ENCODE results near the gene PSIP1.
"Not testable (repeated sequence)": the region's sequence is repeated elsewhere in the genome, so short reads cannot be mapped to it uniquely, and the experiment has no call there.

The PSIP1 gene

GRCh38 chr9:15461056-15461455, 49.7 kb downstream of the PSIP1 start:
- no peak for TF ChIP-seq EZH2phosphoT487 (IDR thresholded peaks at IDR 0.05; ENCODE audit: borderline replicate concordance, low read length)
- no peak for TF ChIP-seq CTCF (IDR thresholded peaks at IDR 0.05; ENCODE audit: low read depth, low read length, poor library complexity, severe bottlenecking)
- Histone ChIP-seq H3K36me3 (ENCODE audit: control insufficient read depth, low read length) (peaks cover 85% of the 10 kb centered on the region), H3F3A (ENCODE audit: control insufficient read depth, insufficient read depth) (peaks cover 38% of the 10 kb centered on the region)

GRCh38 chr9:15453956-15454355, 56.8 kb downstream of the PSIP1 start:
- H3K4me3 ChIP-seq (ENCODE audit: low read length), result no peak overlapping the region
- no peaks in the 10 kb centered on the region for H3K27me3 ChIP-seq (ENCODE audit: control insufficient read depth, low read length)
- no peaks in the 10 kb centered on the region for H3K9me3 ChIP-seq (ENCODE audit: control insufficient read depth, insufficient read depth, low read length)
- no peaks in the 10 kb centered on the region for H3K79me2 ChIP-seq (ENCODE audit: control insufficient read depth, low read length)
- H3K4me2 ChIP-seq (ENCODE audit: low read length), result no peak overlapping the region
- H3K4me1 ChIP-seq (ENCODE audit: control insufficient read depth, low read length), result no peaks in the 10 kb centered on the region
- H3K9me2 ChIP-seq (replicated peaks; ENCODE audit: control insufficient read depth, low read length), result no peaks in the 10 kb centered on the region
- H3F3A ChIP-seq (ENCODE audit: control insufficient read depth, insufficient read depth), result peaks cover 10% of the 10 kb centered on the region
- no peak for TF ChIP-seq CTCF (IDR thresholded peaks at IDR 0.05; ENCODE audit: low read depth, low read length, poor library complexity, severe bottlenecking)
- TF ChIP-seq EZH2phosphoT487 (IDR thresholded peaks at IDR 0.05; ENCODE audit: borderline replicate concordance, low read length), result no peak
- H3K36me3 ChIP-seq (ENCODE audit: control insufficient read depth, low read length), result peaks cover 76% of the 10 kb centered on the region
- no peaks in the 10 kb centered on the region for H4K20me1 ChIP-seq (ENCODE audit: control insufficient read depth, insufficient read depth, low read depth, low read length)
- H3K27ac ChIP-seq (ENCODE audit: low read depth, low read length), result no peak overlapping the region

More at GRCh38 chr9:15461056-15461455, 49.7 kb downstream of the PSIP1 start:
- Histone ChIP-seq H3K4me2 (ENCODE audit: low read length) (no peak overlapping the region), H3K4me3 (ENCODE audit: low read length) (no peak overlapping the region), H3K79me2 (ENCODE audit: control insufficient read depth, low read length) (no peaks in the 10 kb centered on the region), H3K9me2 (replicated peaks; ENCODE audit: control insufficient read depth, low read length) (no peaks in the 10 kb centered on the region), H3K4me1 (ENCODE audit: control insufficient read depth, low read length) (no peaks in the 10 kb centered on the region), H4K20me1 (ENCODE audit: control insufficient read depth, insufficient read depth, low read depth, low read length) (0 out of 2 replicates have a peak, but pooled peaks cover 3% of the 10 kb centered on the region), H3K27ac (ENCODE audit: low read depth, low read length) (no peak overlapping the region), H3K9me3 (ENCODE audit: control insufficient read depth, insufficient read depth, low read length) (no peaks in the 10 kb centered on the region), H3K27me3 (ENCODE audit: control insufficient read depth, low read length) (no peaks in the 10 kb centered on the region)

- Histone ChIP-seq H3K4me1 (ENCODE audit: control insufficient read depth, low read length) (no peaks in the 10 kb centered on the region), H3K4me3 (ENCODE audit: low read length) (no peak overlapping the region), H3K9me3 (ENCODE audit: control insufficient read depth, insufficient read depth, low read length) (peaks cover 6% of the 10 kb centered on the region), H3K79me2 (ENCODE audit: control insufficient read depth, low read length) (peaks cover 14% of the 10 kb centered on the region), H3K27me3 (ENCODE audit: control insufficient read depth, low read length) (no peaks in the 10 kb centered on the region), H4K20me1 (ENCODE audit: control insufficient read depth, insufficient read depth, low read depth, low read length) (no peaks in the 10 kb centered on the region), H3F3A (ENCODE audit: control insufficient read depth, insufficient read depth) (no peaks in the 10 kb centered on the region), H3K36me3 (ENCODE audit: control insufficient read depth, low read length) (peaks cover 79% of the 10 kb centered on the region), H3K4me2 (ENCODE audit: low read length) (no peak overlapping the region), H3K9me2 (replicated peaks; ENCODE audit: control insufficient read depth, low read length) (no peaks in the 10 kb centered on the region), H3K27ac (ENCODE audit: low read depth, low read length) (no peak overlapping the region)
- TF ChIP-seq EZH2phosphoT487 (IDR thresholded peaks at IDR 0.05; ENCODE audit: borderline replicate concordance, low read length) (no peak), CTCF (IDR thresholded peaks at IDR 0.05; ENCODE audit: low read depth, low read length, poor library complexity, severe bottlenecking) (no peak)
Observed at GRCh38 chr9:15444141-15444540, 66.6 kb downstream of the PSIP1 start.

GRCh38 chr9:15442264-15442663, 68.5 kb downstream of the PSIP1 start:
- H3K4me3 ChIP-seq (ENCODE audit: low read length); H4K20me1 ChIP-seq (ENCODE audit: control insufficient read depth, insufficient read depth, low read depth, low read length); H3K4me1 ChIP-seq (ENCODE audit: control insufficient read depth, low read length); H3K27me3 ChIP-seq (ENCODE audit: control insufficient read depth, low read length); H3F3A ChIP-seq (ENCODE audit: control insufficient read depth, insufficient read depth); H3K9me2 ChIP-seq (replicated peaks; ENCODE audit: control insufficient read depth, low read length); H3K4me2 ChIP-seq (ENCODE audit: low read length); H3K9me3 ChIP-seq (ENCODE audit: control insufficient read depth, insufficient read depth, low read length); H3K27ac ChIP-seq (ENCODE audit: low read depth, low read length): not testable (repeated sequence)
- H3K79me2 ChIP-seq (ENCODE audit: control insufficient read depth, low read length), result peaks cover 32% of the 10 kb centered on the region
- H3K36me3 ChIP-seq (ENCODE audit: control insufficient read depth, low read length), result peaks cover 79% of the 10 kb centered on the region

- not testable (repeated sequence) for H3K27ac ChIP-seq (ENCODE audit: low read depth, low read length); H3F3A ChIP-seq (ENCODE audit: control insufficient read depth, insufficient read depth); H3K4me1 ChIP-seq (ENCODE audit: control insufficient read depth, low read length); H3K4me2 ChIP-seq (ENCODE audit: low read length); H3K27me3 ChIP-seq (ENCODE audit: control insufficient read depth, low read length); H3K9me2 ChIP-seq (replicated peaks; ENCODE audit: control insufficient read depth, low read length); H3K4me3 ChIP-seq (ENCODE audit: low read length); H3K9me3 ChIP-seq (ENCODE audit: control insufficient read depth, insufficient read depth, low read length); H4K20me1 ChIP-seq (ENCODE audit: control insufficient read depth, insufficient read depth, low read depth, low read length)
- Histone ChIP-seq H3K79me2 (ENCODE audit: control insufficient read depth, low read length) (peaks cover 37% of the 10 kb centered on the region), H3K36me3 (ENCODE audit: control insufficient read depth, low read length) (peaks cover 79% of the 10 kb centered on the region)
Observed at GRCh38 chr9:15441841-15442240, 68.9 kb downstream of the PSIP1 start.
